Lower leg skin (tissue), 4 donors: ENCODE measurements around the gene STX5. TPM values are rescaled to one million over a fixed set of nuclear protein-coding genes. Genes with fewer than 3 reads are reported as not detected.
"Not testable (repeated sequence)": the region's sequence is repeated elsewhere in the genome, so short reads cannot be mapped to it uniquely, and the experiment has no call there.

Source experiments
- DNase-seq, 2 donors: peaks; one replicate each; pipeline ENCODE4 v3.0.0-alpha.2; 2019; ENCODE audit warnings: low spot score in 2 of 2
- H3K4me3 ChIP-seq: fragments of 200-600 bp; sonication (generic); 2 replicates; pipeline ENCODE4 v1.5.1; 2017; ENCODE audit warnings: mild to moderate bottlenecking, low read depth; ENCODE audit not compliant: poor library complexity, severe bottlenecking
- CTCF ChIP-seq, 3 donors: fragments of 450-650 bp; IDR thresholded peaks; one replicate each; pipeline ENCODE4 v1.5.1; 2016; ENCODE audit warnings: antibody characterized with exemption in 3 of 3, mild to moderate bottlenecking in 3 of 3, moderate library complexity in 2 of 3
- POLR2A ChIP-seq, 2 donors: fragments of 450-650 bp; IDR thresholded peaks; one replicate each; pipeline ENCODE4 v1.6.1; 2016 to 2017; ENCODE audit warnings: antibody characterized with exemption in 2 of 2, mild to moderate bottlenecking in 1 of 2, moderate library complexity in 1 of 2
- WGBS, 2 donors: methylation state at CpG; one replicate each; pipeline ENCODE4 v1.1.5; 2018; 5-methylcytosine and 5-hydroxymethylcytosine counted together
- intact Hi-C: fragments of 100-400 bp; cut with DNase I; formaldehyde crosslinking; loops from one replicate; pipeline ENCODE4 v1.15.0; 2023; ENCODE audit warnings: low total_unique reads
- total RNA-seq, 4 donors: library from RNA; depleted of rRNA; stranded (reverse); fragments of >200 nt; gene quantifications; one replicate each; pipeline ENCODE4 v1.1.0, GENCODE V29; 2016

STX5 gene
- total RNA-seq, 4 donors from 2014 or later, result 30.0 to 47.4 (median 38.4) TPM

DNA sequence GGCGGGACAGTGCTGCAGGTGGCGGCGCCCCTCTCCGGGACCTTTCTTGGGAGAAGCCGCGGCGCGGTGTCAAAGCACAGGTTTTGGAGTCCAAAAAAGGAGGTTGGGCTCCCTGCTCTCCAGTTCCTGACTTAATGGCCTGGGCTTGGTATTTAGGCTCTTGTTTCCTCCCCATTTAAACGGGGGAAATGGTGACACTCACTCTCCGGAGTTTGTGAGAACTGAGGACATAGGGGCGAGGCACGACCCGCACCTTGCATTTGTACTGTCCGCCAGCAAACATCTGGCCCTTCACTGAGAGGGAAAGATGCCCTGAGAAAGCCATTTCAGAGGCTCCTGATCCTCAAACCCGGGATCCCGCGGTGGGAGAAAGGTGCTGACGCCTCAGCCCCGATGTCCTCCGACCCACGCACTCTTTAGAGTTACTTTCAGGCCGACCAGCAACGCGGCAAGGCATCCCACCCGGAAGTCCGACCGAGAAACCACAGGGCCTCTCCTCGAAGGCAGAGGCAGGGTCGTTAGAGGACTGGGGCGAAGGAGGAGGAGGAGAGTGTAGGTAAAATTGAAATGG, 10.4 kb upstream of the STX5 start:
- 5 to 6% methylated on average over 29 to 30 of the region's 30 CpGs for WGBS, 2 donors
- TF ChIP-seq POLR2A (IDR thresholded peaks at IDR 0.05), result no peak
- TF ChIP-seq CTCF (IDR thresholded peaks at IDR 0.05), result no peak
- DNase-seq, result peak; percentile 32 to 91
- H3K4me3 ChIP-seq, result peak overlapping the region; percentile 24
- intact Hi-C loops, result loop anchor here (10.0 kb wide), 1 partner anchor 1687 kb away; no protein-coding TSS in a partner anchor

- intact Hi-C loops, result loop anchor here (10.0 kb wide), 1 partner anchor 1687 kb away; no protein-coding TSS in a partner anchor
- TF ChIP-seq POLR2A (IDR thresholded peaks at IDR 0.05) (peak in 1 of 2 donors; percentile 99), CTCF (IDR thresholded peaks at IDR 0.05) (no peak)
- peak overlapping the region; percentile 24 for H3K4me3 ChIP-seq
- WGBS, 2 donors, result 0% methylated on average over 33 of the region's 33 CpGs
- DNase-seq, result peak; percentile 92 to 96
Measured at GRCh38 chr11:62841361-62842170, 9.7 kb upstream of the STX5 start.

DNA sequence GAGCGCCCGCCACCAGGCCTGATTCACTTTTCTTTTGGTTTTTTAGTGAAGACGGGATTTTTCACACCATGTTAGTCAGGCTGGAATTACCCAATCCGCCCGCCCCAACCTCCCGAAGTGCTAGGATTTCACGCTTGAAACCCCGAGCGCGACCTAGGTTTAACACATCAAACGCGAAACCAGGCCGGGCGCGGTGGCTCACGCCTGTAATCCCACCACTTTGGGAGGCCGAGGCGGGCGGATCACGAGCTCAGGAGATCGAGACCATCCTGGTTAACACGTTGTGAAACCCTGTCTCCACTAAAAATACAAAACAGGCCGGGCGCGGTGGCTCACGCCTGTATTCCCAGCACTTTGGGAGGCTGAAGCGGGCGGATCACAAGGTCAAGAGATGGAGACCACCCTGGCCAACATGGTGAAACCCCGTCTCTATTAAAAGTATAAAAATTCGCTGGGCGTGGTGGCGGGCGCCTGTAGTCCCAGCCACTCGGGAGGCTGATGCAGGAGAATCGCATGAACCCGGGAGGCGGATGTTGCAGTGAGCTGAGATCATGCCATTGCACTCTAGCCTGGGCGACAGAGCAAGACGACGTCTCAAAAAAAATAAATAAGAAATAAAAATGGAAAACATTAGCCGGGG, 9.0 kb upstream of the STX5 start:
- WGBS, 2 donors, result 0 to 1% methylated on average over 41 of the region's 41 CpGs
- peak; percentile 78 to 97 for DNase-seq
- intact Hi-C loops, result loop anchor here (10.0 kb wide), 1 partner anchor 1686 kb away; no protein-coding TSS in a partner anchor
- H3K4me3 ChIP-seq, result not testable (repeated sequence)

DNA sequence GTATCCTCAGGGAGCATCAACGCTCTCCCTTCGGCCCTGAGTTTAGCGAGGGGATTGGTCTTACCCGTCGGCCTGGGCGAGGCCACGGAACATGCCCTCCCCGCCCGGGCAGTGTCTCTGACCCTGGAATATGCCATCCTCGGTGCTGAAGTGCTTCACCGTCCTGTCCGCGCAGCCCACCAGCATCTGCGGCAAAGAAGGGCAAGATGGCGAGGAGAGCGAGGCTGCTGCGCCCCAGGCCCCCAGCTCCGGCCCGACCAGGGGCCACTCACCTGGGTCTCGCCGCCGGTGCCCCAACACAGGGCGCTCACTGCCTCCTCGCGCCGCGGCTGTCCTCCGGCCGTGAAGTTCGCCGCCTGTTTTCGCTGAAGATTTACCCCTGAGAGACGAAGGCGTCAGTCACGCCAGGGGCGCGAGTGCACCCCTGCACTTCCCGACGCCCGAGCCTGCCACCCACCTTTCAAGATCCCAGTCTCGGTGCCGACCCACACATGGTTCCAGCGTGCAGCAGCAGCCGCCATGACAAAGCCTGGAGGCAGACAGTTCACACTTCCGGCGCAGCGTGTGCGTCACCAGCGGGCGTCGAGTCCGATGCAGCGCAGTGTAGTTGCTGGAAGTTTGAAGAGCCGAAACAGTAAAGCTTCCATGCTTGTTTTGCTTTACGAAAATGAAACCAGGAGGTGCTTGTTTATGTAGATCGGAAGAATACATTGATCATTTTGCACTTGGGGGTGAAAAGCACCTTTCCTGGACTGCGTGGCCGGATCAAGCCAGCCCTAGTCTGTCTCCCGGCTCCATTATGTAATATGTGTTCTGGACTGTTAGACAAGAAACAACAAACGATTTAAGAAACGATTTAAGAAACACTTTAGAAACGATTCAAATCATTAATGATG, 7.4 kb upstream of the STX5 start, which contains the start of gene WDR74:
Gene WDR74 (minus strand): TSS at position 541 of the 896 bp plus-strand sequence. CDS start 20 bp downstream, at position 521.
- intact Hi-C loops, result no loop called here
- peak within 1 kb of the TSS; percentile 67 for H3K4me3 ChIP-seq
- 1% methylated on average over 30 to 54 of the region's 62 CpGs for WGBS, 2 donors
- DNase-seq, result peak; percentile 92 to 98
- TF ChIP-seq POLR2A (IDR thresholded peaks at IDR 0.05), result peak in 1 of 2 donors; percentile 79
- TF ChIP-seq CTCF (IDR thresholded peaks at IDR 0.05), result no peak

DNA sequence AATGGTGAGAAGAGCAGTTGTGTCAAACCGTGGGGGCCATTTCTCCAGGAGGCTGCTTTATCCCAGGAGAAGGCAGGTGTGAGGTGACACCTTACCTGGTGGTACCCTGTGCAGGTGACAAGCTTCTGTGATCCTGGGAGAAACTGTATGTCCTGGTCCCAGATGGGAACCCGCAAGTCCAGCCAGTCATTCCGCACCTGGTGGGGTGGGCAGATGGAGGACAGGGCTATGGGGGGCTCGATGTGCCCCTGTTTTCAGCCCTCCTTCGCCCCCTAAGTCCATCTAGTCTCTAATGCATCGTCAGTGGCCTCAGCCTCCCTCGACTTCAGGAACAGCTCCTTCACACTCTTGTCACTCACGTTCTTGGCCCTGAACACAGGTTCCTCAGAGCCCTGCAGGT, 3.5 kb upstream of the STX5 start:
- DNase-seq, result no peak
- 81 to 89% methylated on average over 8 of the region's 8 CpGs for WGBS, 2 donors
- no peak overlapping the region for H3K4me3 ChIP-seq
- TF ChIP-seq CTCF (IDR thresholded peaks at IDR 0.05) (no peak), POLR2A (IDR thresholded peaks at IDR 0.05) (no peak)
- intact Hi-C loops, result no loop called here
